Parathyroid adenoma (tissue), 2 donors: ENCODE results near the gene FRMPD1.

Source experiments
- H2AFZ ChIP-seq: fragments of 300-600 bp; sonication (generic); one replicate; pipeline ENCODE4 v1.7.0; 2017; ENCODE audit warnings: antibody characterized with exemption, mild to moderate bottlenecking
- H3K27ac ChIP-seq: fragments of 300-600 bp; sonication (generic); one replicate; pipeline ENCODE4 v1.7.0; 2017
- H3K27me3 ChIP-seq: fragments of 300-600 bp; sonication (generic); one replicate; pipeline ENCODE4 v1.7.0; 2017; ENCODE audit warnings: low read length; ENCODE audit not compliant: control insufficient read depth, insufficient read depth
- H3K36me3 ChIP-seq: fragments of 300-600 bp; sonication (generic); one replicate; pipeline ENCODE4 v1.7.0; 2017; ENCODE audit warnings: low read length; ENCODE audit not compliant: control insufficient read depth, insufficient read depth
- H3K4me1 ChIP-seq: fragments of 300-600 bp; sonication (generic); one replicate; pipeline ENCODE4 v1.7.0; 2017; ENCODE audit warnings: control low read depth
- H3K4me2 ChIP-seq: fragments of 300-600 bp; sonication (generic); one replicate; pipeline ENCODE4 v1.7.0; 2017; ENCODE audit warnings: low read length
- H3K4me3 ChIP-seq: fragments of 300-600 bp; sonication (generic); one replicate; pipeline ENCODE4 v1.7.0; 2017; ENCODE audit warnings: low read depth, low read length
- H3K79me2 ChIP-seq: fragments of 300-600 bp; sonication (generic); one replicate; pipeline ENCODE4 v1.7.0; 2017; ENCODE audit warnings: control low read depth
- H3K9ac ChIP-seq: fragments of 300-600 bp; sonication (generic); one replicate; pipeline ENCODE4 v1.7.0; 2017; ENCODE audit warnings: mild to moderate bottlenecking
- H3K9me3 ChIP-seq: fragments of 300-600 bp; sonication (generic); one replicate; pipeline ENCODE4 v1.7.0; 2017; ENCODE audit warnings: low read length; ENCODE audit not compliant: control insufficient read depth
- CTCF ChIP-seq: fragments of 300-600 bp; sonication (generic); IDR thresholded peaks from one replicate; pipeline ENCODE4 v1.7.0; 2017; ENCODE audit warnings: antibody characterized with exemption, mild to moderate bottlenecking
- donor health status: primary hyperparathyroidism.

The FRMPD1 gene

GRCh38 chr9:37623267-37623666, 27.5 kb upstream of the FRMPD1 start:
- H3K36me3 ChIP-seq, result no peaks in the 10 kb centered on the region
- no peaks in the 10 kb centered on the region for H3K27me3 ChIP-seq
- no peaks in the 10 kb centered on the region for H3K79me2 ChIP-seq
- no peak overlapping the region for H3K9ac ChIP-seq
- H3K4me1 ChIP-seq, result no peaks in the 10 kb centered on the region
- H3K27ac ChIP-seq, result no peak overlapping the region
- no peak overlapping the region for H2AFZ ChIP-seq
- no peak overlapping the region for H3K4me2 ChIP-seq
- H3K4me3 ChIP-seq, result no peak overlapping the region
- no peaks in the 10 kb centered on the region for H3K9me3 ChIP-seq
- no peak for TF ChIP-seq CTCF

DNA sequence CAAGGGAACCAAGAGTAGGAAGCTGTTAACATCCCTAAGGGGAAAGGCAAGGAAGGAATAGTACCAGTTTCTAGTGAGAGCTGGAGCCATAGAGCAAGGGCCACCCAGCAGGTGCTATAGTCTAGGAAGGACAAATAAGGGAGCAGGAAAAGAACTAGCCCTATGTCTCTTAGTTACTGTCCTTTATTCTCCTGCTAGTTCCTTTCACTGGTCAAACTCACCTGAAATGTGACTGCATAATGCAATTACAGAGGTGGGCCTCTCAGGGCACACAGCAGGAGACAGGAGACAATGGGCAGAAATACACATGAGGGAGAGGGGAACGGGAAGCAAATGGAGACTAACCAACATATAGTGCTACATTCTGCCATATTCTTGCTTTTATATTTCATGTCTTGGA, 26.7 kb upstream of the FRMPD1 start:
- H3K79me2 ChIP-seq, result no peaks in the 10 kb centered on the region
- no peak overlapping the region for H3K4me2 ChIP-seq
- no peak for TF ChIP-seq CTCF
- no peak overlapping the region for H3K9ac ChIP-seq
- H3K27me3 ChIP-seq, result no peaks in the 10 kb centered on the region
- no peaks in the 10 kb centered on the region for H3K9me3 ChIP-seq
- no peak overlapping the region for H3K27ac ChIP-seq
- no peak overlapping the region for H3K4me3 ChIP-seq
- no peaks in the 10 kb centered on the region for H3K4me1 ChIP-seq
- no peak overlapping the region for H2AFZ ChIP-seq
- H3K36me3 ChIP-seq, result no peaks in the 10 kb centered on the region

DNA sequence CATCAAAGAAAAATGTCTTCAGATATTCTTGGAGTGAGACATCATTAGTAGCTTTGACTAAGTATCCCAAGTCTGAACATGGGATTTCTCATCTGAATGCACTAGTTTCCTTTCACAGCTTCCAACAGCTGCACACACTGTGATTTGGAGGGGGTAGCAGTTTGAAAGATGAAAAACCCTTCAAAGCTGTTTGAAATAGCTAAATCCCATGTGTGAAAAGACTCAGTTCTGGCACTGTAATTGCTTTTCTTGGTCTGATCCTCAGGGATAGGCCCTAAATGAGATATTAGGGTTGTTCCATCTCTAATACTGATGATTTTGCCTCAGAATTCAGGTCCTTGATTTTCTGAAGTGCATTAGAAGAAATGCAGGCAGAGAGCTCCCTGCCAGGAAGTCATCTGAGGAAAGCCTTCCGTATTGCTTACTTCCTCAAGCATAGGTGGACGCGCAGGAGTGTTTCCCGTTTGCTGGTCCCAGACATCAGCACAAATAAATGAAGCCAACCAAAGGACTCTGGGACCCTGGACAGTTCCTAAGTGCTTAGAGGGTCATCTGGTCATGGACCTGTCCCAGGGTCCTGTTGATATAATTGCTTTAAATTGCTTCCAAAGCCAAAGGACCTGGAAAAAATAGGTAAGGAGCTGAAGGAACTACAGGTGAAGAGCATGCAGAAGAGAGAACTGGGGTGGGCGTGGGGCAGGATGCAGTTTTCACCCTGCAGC, 25.6 kb upstream of the FRMPD1 start:
- H3K4me1 ChIP-seq, result no peaks in the 10 kb centered on the region
- no peak overlapping the region for H2AFZ ChIP-seq
- no peaks in the 10 kb centered on the region for H3K36me3 ChIP-seq
- H3K27ac ChIP-seq, result no peak overlapping the region
- no peaks in the 10 kb centered on the region for H3K79me2 ChIP-seq
- H3K27me3 ChIP-seq, result no peaks in the 10 kb centered on the region
- H3K9ac ChIP-seq, result no peak overlapping the region
- no peak for TF ChIP-seq CTCF
- H3K9me3 ChIP-seq, result no peaks in the 10 kb centered on the region
- no peak overlapping the region for H3K4me2 ChIP-seq
- H3K4me3 ChIP-seq, result no peak overlapping the region

- H2AFZ ChIP-seq, result no peak overlapping the region
- H3K79me2 ChIP-seq, result no peaks in the 10 kb centered on the region
- TF ChIP-seq CTCF, result no peak
- H3K27ac ChIP-seq, result no peak overlapping the region
- H3K4me1 ChIP-seq, result no peaks in the 10 kb centered on the region
- no peak overlapping the region for H3K4me2 ChIP-seq
- H3K9me3 ChIP-seq, result no peaks in the 10 kb centered on the region
- H3K36me3 ChIP-seq, result no peaks in the 10 kb centered on the region
- no peak overlapping the region for H3K4me3 ChIP-seq
- H3K9ac ChIP-seq, result no peak overlapping the region
- no peaks in the 10 kb centered on the region for H3K27me3 ChIP-seq
Observed at GRCh38 chr9:37625758-37626147, 25.0 kb upstream of the FRMPD1 start.

DNA sequence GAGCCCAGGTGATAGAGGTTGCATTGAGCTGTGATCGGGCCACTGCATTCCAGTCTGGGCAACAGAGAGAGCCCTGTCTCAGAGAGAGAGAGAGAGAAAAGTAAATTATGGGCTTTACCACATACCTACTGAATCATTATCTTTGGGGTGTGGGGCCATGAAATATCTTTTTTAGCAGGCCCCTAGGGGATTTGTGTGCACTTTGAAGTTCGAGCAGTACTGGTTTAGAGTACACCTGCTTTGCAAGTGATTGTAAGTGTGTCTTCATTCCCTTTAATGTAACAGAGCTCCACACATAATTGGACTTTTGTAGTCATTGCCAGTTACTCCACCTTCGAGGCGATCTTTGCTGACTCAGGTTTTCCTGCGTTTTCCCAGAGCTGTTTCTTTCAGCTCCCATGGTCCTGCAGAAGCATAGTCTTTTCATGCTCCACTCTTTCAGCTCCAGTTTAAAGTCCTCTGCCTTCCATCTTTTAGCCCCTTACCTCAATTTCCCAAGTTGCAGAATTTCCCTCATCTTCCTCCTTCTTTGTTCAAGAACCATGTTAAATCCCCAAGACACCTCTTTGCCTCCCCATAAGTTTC, 24.0 kb upstream of the FRMPD1 start:
- TF ChIP-seq CTCF, result no peak
- no peaks in the 10 kb centered on the region for H3K27me3 ChIP-seq
- H3K27ac ChIP-seq, result no peak overlapping the region
- no peaks in the 10 kb centered on the region for H3K79me2 ChIP-seq
- no peak overlapping the region for H2AFZ ChIP-seq
- H3K9ac ChIP-seq, result no peak overlapping the region
- H3K9me3 ChIP-seq, result no peaks in the 10 kb centered on the region
- no peak overlapping the region for H3K4me3 ChIP-seq
- no peak overlapping the region for H3K4me2 ChIP-seq
- no peaks in the 10 kb centered on the region for H3K4me1 ChIP-seq
- H3K36me3 ChIP-seq, result no peaks in the 10 kb centered on the region
